Activated CD8-positive, alpha-beta T cell treated with anti-CD3 and anti-CD28 coated beads for 36 hours (primary cell): ENCODE measurements around the gene ANKS1B. TPM values are rescaled to one million over a fixed set of nuclear protein-coding genes. Genes with fewer than 3 reads are reported as not detected.

ENCODE experiments used
- ATAC-seq: fragments of 200-7000 bp; cut with Tn5 transposase; one replicate; pipeline ENCODE4 v1.10.0; 2021; ENCODE audit warnings: mild to moderate bottlenecking, moderate library complexity
- CTCF ChIA-PET: fragments of 350-600 bp; sonication (Branson Sonifier 250); formaldehyde crosslinking; loops from one replicate; lab custom pipeline; 2021; ENCODE audit warnings: antibody characterized with exemption; lab: Charles Lee
- POLR2A ChIA-PET: fragments of 350-600 bp; sonication (Branson Sonifier 250); formaldehyde crosslinking; loops from one replicate; lab custom pipeline; 2021; ENCODE audit warnings: antibody characterized with exemption; lab: Charles Lee
- DNase-seq: peaks from one replicate; pipeline ENCODE4 v3.0.0-alpha.2; 2020
- H3K27ac Mint-ChIP-seq: one replicate; pipeline ENCODE4 v1.8.0; 2021; ENCODE audit warnings: mild to moderate bottlenecking, mixed read lengths
- H3K27me3 Mint-ChIP-seq: one replicate; pipeline ENCODE4 v1.8.0; 2021; ENCODE audit warnings: mixed read lengths
- H3K36me3 Mint-ChIP-seq: one replicate; pipeline ENCODE4 v1.8.0; 2021; ENCODE audit warnings: low read depth, mixed read lengths
- H3K4me1 Mint-ChIP-seq: one replicate; pipeline ENCODE4 v1.8.0; 2021; ENCODE audit warnings: low read depth, mixed read lengths
- H3K4me3 Mint-ChIP-seq: one replicate; pipeline ENCODE4 v1.8.0; 2021; ENCODE audit warnings: mild to moderate bottlenecking, moderate library complexity, mixed read lengths
- H3K9me3 Mint-ChIP-seq: one replicate; pipeline ENCODE4 v1.8.0; 2021; ENCODE audit warnings: mixed read lengths
- intact Hi-C: fragments of 100-400 bp; cut with micrococcal nuclease; formaldehyde crosslinking; loops from one replicate; pipeline ENCODE4 v1.10.0; 2022
- total RNA-seq, 2 experiments: library from RNA; stranded (reverse); gene quantifications; one replicate each; pipeline ENCODE4 v1.2.3, GENCODE V29; 2021
- TF ChIP-seq, protein P1 (sequence below): fragments of 200-600 bp; IDR thresholded peaks from one replicate; pipeline ENCODE4 v1.8.0; 2022; ENCODE audit warnings: antibody characterized with exemption, mild to moderate bottlenecking

ANKS1B gene
- total RNA-seq, 2 experiments from 2014 or later = 0.54 TPM; not detected in 1

- CTCF ChIA-PET = no interaction called here
- intact Hi-C loops = no loop called here
- ATAC-seq (no peak), DNase-seq (no peak)
- POLR2A ChIA-PET = no interaction called here
- Mint-ChIP-seq H3K4me1 (no peaks in the 10 kb centered on the region), H3K27me3 (no peaks in the 10 kb centered on the region), H3K36me3 (no peaks in the 10 kb centered on the region), H3K9me3 (peaks cover 4% of the 10 kb centered on the region), H3K27ac (no peak overlapping the region), H3K4me3 (no peak overlapping the region)
- TF ChIP-seq, protein P1, sequence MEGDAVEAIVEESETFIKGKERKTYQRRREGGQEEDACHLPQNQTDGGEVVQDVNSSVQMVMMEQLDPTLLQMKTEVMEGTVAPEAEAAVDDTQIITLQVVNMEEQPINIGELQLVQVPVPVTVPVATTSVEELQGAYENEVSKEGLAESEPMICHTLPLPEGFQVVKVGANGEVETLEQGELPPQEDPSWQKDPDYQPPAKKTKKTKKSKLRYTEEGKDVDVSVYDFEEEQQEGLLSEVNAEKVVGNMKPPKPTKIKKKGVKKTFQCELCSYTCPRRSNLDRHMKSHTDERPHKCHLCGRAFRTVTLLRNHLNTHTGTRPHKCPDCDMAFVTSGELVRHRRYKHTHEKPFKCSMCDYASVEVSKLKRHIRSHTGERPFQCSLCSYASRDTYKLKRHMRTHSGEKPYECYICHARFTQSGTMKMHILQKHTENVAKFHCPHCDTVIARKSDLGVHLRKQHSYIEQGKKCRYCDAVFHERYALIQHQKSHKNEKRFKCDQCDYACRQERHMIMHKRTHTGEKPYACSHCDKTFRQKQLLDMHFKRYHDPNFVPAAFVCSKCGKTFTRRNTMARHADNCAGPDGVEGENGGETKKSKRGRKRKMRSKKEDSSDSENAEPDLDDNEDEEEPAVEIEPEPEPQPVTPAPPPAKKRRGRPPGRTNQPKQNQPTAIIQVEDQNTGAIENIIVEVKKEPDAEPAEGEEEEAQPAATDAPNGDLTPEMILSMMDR = no peak
These were observed 842.1 kb downstream of the ANKS1B start for GRCh38 chr12:99142651-99143050.

- H3K27me3 Mint-ChIP-seq = no peaks in the 10 kb centered on the region
- DNase-seq = no peak
- no peak overlapping the region for H3K4me3 Mint-ChIP-seq
- TF ChIP-seq, protein P1 = no peak
- H3K4me1 Mint-ChIP-seq = no peaks in the 10 kb centered on the region
- ChIA-PET CTCF (interaction anchor here (1.5 kb wide), 1 partner anchor 75 kb away, joined by 3 read pairs; no protein-coding TSS in a partner anchor), POLR2A (no interaction called here)
- ATAC-seq = no peak
- no peaks in the 10 kb centered on the region for H3K36me3 Mint-ChIP-seq
- peaks cover 4% of the 10 kb centered on the region for H3K9me3 Mint-ChIP-seq
- H3K27ac Mint-ChIP-seq = no peak overlapping the region
- intact Hi-C loops = no loop called here
These were observed 844.6 kb downstream of the ANKS1B start for GRCh38 chr12:99140017-99140720.

- ATAC-seq (no peak), DNase-seq (no peak)
- no peaks in the 10 kb centered on the region for H3K9me3 Mint-ChIP-seq
- no peaks in the 10 kb centered on the region for H3K27me3 Mint-ChIP-seq
- no peaks in the 10 kb centered on the region for H3K4me1 Mint-ChIP-seq
- TF ChIP-seq, protein P1 = no peak
- H3K36me3 Mint-ChIP-seq = no peaks in the 10 kb centered on the region
- intact Hi-C loops = no loop called here
- no peak overlapping the region for H3K27ac Mint-ChIP-seq
- POLR2A ChIA-PET = no interaction called here
- CTCF ChIA-PET = no interaction called here
- H3K4me3 Mint-ChIP-seq = no peak overlapping the region
These were observed 846.3 kb downstream of the ANKS1B start for GRCh38 chr12:99138393-99138792.

GRCh38 chr12:99137124-99137855 is 847.4 kb downstream of the ANKS1B start:
- ATAC-seq = no peak
- Mint-ChIP-seq H3K4me3 (no peak overlapping the region), H3K4me1 (no peaks in the 10 kb centered on the region), H3K36me3 (no peaks in the 10 kb centered on the region), H3K27me3 (no peaks in the 10 kb centered on the region), H3K27ac (no peak overlapping the region), H3K9me3 (no peaks in the 10 kb centered on the region)
- intact Hi-C loops = no loop called here
- DNase-seq = no peak
- POLR2A ChIA-PET = no interaction called here
- CTCF ChIA-PET = no interaction called here
- TF ChIP-seq, protein P1 = no peak

- POLR2A ChIA-PET = no interaction called here
- TF ChIP-seq, protein P1 = no peak
- CTCF ChIA-PET = no interaction called here
- H3K27me3 Mint-ChIP-seq = no peaks in the 10 kb centered on the region
- no peaks in the 10 kb centered on the region for H3K9me3 Mint-ChIP-seq
- no peak for DNase-seq
- no peaks in the 10 kb centered on the region for H3K4me1 Mint-ChIP-seq
- H3K36me3 Mint-ChIP-seq = no peaks in the 10 kb centered on the region
- no peak for ATAC-seq
- no peak overlapping the region for H3K4me3 Mint-ChIP-seq
- intact Hi-C loops = no loop called here
- no peak overlapping the region for H3K27ac Mint-ChIP-seq
These were observed 848.2 kb downstream of the ANKS1B start for GRCh38 chr12:99136516-99136915.
